Measurements from ENCODE around the gene PCSK6.

DNA sequence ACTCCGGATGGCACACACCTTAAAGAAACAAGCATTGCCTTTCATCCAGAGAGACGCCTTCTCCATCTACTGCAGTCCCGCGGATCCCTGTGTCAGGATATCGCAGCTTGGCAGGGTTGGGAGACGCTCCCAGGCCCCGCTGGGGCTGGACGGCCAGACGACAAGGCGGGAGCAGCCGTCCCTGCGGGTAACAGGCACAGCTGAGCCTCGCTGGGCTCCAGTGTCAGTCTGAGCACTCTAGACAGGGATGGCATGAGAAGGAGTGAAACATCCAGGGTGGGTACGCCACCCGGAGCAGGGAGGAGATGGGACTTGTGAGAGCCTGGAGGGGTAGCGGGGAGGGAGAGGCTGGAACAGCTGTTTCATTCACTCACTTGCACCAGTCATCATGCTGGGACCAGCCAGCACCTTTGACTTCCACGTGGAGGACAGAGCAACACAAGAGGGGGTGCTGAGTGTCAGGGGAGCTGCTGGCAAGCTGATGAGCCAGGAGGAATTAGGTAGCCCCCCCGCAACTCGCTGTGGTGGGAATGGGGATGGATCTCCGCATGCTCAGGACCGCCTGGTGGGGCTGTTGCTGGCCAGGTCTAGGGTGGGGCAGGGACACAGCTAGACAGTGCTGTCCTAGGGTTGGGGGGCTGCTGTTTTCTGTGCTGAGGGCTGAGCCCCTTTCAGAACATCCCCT, 162.9 kb downstream of the PCSK6 start:
- TF ChIP-seq EZH2 (IDR thresholded peaks at IDR 0.05; ENCODE audit: low read length, unreplicated experiment) (no peak), CTCF (conservative IDR thresholded peaks at IDR 0.05; ENCODE audit: low read depth, low read length) (no peak)

All from PC-3 (cell line).